Measurements from ENCODE around the gene BAIAP2L2. TPM values are rescaled to one million over a fixed set of nuclear protein-coding genes. Genes with fewer than 3 reads are reported as not detected.
A peak's percentile ranks its signal among the peaks of the same experiment; 100 is the strongest.

Gene BAIAP2L2
- total RNA-seq, 2 donors from 2014 or later: 2.5 TPM; not detected in 1

- Histone ChIP-seq H3K4me1 (ENCODE audit: control insufficient read depth in 1 of 2, low read depth in 2 of 2) (no peaks in the 10 kb centered on the region), H3K4me3 (no peak overlapping the region), H3K9me3 (no peaks in the 10 kb centered on the region), H3K36me3 (no peaks in the 10 kb centered on the region), H3K27ac (no peak overlapping the region), H3K27me3 (replicated peaks; ENCODE audit: insufficient read depth) (no peaks in the 10 kb centered on the region)
- ATAC-seq (ENCODE audit: insufficient number of reproducible peaks, low FRiP score, low read depth) (no peak), DNase-seq (ENCODE audit: low spot score) (no peak)
- TF ChIP-seq CTCF (IDR thresholded peaks at IDR 0.05): no peak
Observed at GRCh38 chr22:38138961-38139360, 28.5 kb upstream of the BAIAP2L2 start.

- no peaks in the 10 kb centered on the region for H3K36me3 ChIP-seq
- no peak for DNase-seq (ENCODE audit: low spot score)
- no peaks in the 10 kb centered on the region for H3K9me3 ChIP-seq
- no peak overlapping the region for H3K4me3 ChIP-seq
- H3K4me1 ChIP-seq (ENCODE audit: control insufficient read depth in 1 of 2, low read depth in 2 of 2): no peaks in the 10 kb centered on the region
- no peak for TF ChIP-seq CTCF (IDR thresholded peaks at IDR 0.05)
- no peaks in the 10 kb centered on the region for H3K27me3 ChIP-seq (replicated peaks; ENCODE audit: insufficient read depth)
- no peak for ATAC-seq (ENCODE audit: insufficient number of reproducible peaks, low FRiP score, low read depth)
- no peak overlapping the region for H3K27ac ChIP-seq
Observed at GRCh38 chr22:38137876-38138687, 27.6 kb upstream of the BAIAP2L2 start.

GRCh38 chr22:38136607-38137006, 26.1 kb upstream of the BAIAP2L2 start:
- ATAC-seq (ENCODE audit: insufficient number of reproducible peaks, low FRiP score, low read depth) (no peak), DNase-seq (ENCODE audit: low spot score) (no peak)
- TF ChIP-seq CTCF (IDR thresholded peaks at IDR 0.05): peak; percentile 9

GRCh38 chr22:38135133-38135706, 24.7 kb upstream of the BAIAP2L2 start:
- H3K27me3 ChIP-seq (replicated peaks; ENCODE audit: insufficient read depth): no peaks in the 10 kb centered on the region
- H3K9me3 ChIP-seq: no peaks in the 10 kb centered on the region
- DNase-seq (ENCODE audit: low spot score) (no peak), ATAC-seq (ENCODE audit: insufficient number of reproducible peaks, low FRiP score, low read depth) (no peak)
- no peaks in the 10 kb centered on the region for H3K36me3 ChIP-seq
- no peak overlapping the region for H3K4me3 ChIP-seq
- no peak for TF ChIP-seq CTCF (IDR thresholded peaks at IDR 0.05)
- no peak overlapping the region for H3K27ac ChIP-seq
- peaks cover 0 to 14% of the 10 kb centered on the region in 2 donors for H3K4me1 ChIP-seq (ENCODE audit: control insufficient read depth in 1 of 2, low read depth in 2 of 2)

More at GRCh38 chr22:38136607-38137006, 26.1 kb upstream of the BAIAP2L2 start:
- H3K36me3 ChIP-seq: no peaks in the 10 kb centered on the region
- H3K4me3 ChIP-seq: no peak overlapping the region
- H3K9me3 ChIP-seq: no peaks in the 10 kb centered on the region
- H3K4me1 ChIP-seq (ENCODE audit: control insufficient read depth in 1 of 2, low read depth in 2 of 2): peaks cover 0 to 5% of the 10 kb centered on the region in 2 donors
- no peak overlapping the region for H3K27ac ChIP-seq
- H3K27me3 ChIP-seq (replicated peaks; ENCODE audit: insufficient read depth): no peaks in the 10 kb centered on the region

GRCh38 chr22:38133331-38133730, 22.8 kb upstream of the BAIAP2L2 start:
- Histone ChIP-seq H3K9me3 (no peaks in the 10 kb centered on the region), H3K4me1 (ENCODE audit: control insufficient read depth in 1 of 2, low read depth in 2 of 2) (peaks cover 0 to 14% of the 10 kb centered on the region in 2 donors), H3K36me3 (peaks cover 3% of the 10 kb centered on the region), H3K4me3 (no peak overlapping the region), H3K27me3 (replicated peaks; ENCODE audit: insufficient read depth) (no peaks in the 10 kb centered on the region), H3K27ac (no peak overlapping the region)
- DNase-seq (ENCODE audit: low spot score) (no peak), ATAC-seq (ENCODE audit: insufficient number of reproducible peaks, low FRiP score, low read depth) (no peak)
- TF ChIP-seq CTCF (IDR thresholded peaks at IDR 0.05): no peak
